HG03378 (cell line): ENCODE measurements around the gene SLC30A10.
"Not testable (repeated sequence)": the region's sequence is repeated elsewhere in the genome, so short reads cannot be mapped to it uniquely, and the experiment has no call there.

Source experiments
- ATAC-seq: cut with Tn5 transposase; IDR thresholded peaks from one replicate; pipeline ENCODE4 v1.9.1; 2021; ENCODE audit warnings: mild to moderate bottlenecking, moderate library complexity; ENCODE audit not compliant: unreplicated experiment

The SLC30A10 gene

DNA sequence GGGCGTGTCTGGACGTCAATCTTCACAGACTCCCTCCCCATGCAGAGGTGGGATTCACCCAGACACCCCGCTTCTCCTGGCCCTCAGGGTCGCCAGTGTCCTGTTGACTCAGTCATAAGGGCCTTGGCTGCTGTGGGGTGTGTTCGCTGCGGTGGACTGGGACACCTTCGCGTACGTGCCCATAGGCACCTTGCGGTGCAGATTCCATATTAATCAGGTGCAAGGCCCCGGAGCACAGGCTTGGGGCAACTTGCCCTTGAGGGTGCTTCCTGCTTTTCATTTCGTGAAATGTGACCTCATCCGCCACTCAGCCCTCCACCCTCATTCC is 398 bp upstream of the SLC30A10 start:
- ATAC-seq = no peak

- ATAC-seq = no peak
Observed at GRCh38 chr1:219927298-219927955, 930 bp downstream of the SLC30A10 start.

DNA sequence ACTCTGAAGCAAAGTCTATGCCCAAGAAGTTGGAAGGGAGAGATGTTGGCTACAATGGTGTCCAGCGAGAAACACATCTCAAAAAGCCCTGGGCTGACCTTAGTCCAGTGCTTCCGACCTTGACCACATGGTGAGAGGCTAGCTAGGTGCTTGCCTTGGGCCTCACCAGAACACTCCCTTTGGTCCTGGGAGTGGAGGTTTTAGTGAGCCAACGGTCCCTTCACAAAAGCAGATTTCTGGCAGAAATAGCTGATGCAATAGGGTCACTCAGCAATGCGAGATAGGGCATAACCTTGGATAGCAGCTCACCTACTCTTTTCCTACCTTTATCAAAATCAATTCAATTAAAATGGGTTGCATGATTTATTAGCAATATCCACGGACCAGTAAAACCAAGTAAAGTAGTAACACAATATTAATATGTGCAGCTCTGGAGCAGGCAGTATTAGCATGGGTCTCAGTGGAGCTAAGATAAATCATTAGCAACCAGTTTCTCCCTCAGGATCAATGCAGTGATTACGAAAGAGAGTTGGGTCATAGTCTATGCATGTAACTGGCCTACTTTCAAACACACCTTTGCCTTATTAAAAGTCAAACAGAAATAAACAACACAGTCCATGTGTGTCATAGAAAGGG is 1.9 kb downstream of the SLC30A10 start:
- ATAC-seq = no peak

DNA sequence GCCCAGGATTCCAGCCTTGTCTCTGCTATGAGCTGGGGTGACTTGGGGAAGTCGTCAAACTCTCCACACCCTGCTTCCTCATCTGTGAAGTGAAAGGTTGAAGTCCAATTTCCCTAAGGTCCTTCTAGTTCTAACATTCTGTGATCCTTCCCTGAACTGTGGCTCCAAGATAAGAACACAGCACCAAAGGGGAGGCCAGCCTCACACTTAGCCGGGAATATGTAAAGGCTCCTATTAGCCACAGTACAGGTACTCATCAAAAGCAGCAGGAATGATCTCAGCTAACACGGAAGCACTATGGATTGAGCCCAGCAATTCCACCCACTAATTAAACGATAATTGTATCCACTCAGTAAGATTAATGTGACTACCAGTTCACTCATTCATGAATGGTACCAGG is 4.0 kb downstream of the SLC30A10 start:
- ATAC-seq = no peak

DNA sequence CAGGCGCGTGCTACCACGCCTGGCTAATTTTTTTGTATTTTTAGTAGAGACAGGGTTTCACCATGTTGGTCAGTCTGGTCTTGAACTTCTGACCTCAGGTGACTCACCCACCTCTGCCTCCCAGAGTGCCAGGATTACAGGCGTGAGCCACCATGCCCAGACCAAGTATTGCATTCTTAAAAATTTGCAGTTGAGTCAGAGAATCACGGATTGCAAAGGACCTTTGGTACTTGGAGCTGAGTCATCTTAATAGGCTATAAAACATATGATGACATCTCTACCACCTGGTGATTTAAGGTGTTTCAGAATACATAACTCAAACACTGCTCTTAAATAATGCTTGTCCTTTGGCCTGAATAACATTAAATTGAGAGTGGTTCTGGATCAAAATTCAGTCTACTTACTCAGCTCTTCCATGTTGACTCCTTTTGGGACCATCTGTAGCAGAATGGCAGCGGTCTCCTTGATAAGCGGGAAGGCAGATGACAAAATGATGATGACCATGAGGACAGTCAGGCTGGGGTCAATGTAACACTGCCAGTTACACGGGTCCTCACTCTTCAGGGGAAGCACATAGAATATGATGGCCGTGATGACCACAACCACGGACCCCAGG is 10.4 kb downstream of the SLC30A10 start:
- no peak for ATAC-seq

- no peak for ATAC-seq
Observed at GRCh38 chr1:219917281-219917680, 11.1 kb downstream of the SLC30A10 start.

GRCh38 chr1:219916257-219916656 is 12.1 kb downstream of the SLC30A10 start:
- ATAC-seq = no peak

- ATAC-seq = no peak
Observed at GRCh38 chr1:219913005-219913770, 15.2 kb downstream of the SLC30A10 start.

- ATAC-seq = no peak
Observed at GRCh38 chr1:219910716-219911115, 17.6 kb downstream of the SLC30A10 start.

GRCh38 chr1:219909476-219909875 is 18.9 kb downstream of the SLC30A10 start:
- ATAC-seq = no peak

DNA sequence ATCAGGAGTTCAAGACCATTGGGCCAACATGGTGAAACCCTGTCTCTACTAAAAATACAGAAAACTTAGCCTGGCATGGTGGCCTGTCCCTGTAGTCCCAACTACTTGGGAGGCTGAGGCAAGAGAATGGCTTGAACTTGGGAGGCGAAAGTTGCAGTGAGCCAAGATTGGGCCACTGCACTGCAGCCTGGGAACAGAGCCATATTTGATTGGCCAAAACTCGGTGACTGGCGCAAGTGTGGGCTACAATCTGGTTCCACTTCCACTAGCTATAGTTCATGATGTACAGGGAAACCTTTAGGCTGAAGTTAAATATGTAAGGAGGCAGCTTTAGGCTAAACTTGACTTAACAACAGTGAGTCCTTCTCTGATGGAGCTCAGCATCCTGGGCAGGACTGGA is 20.2 kb downstream of the SLC30A10 start:
- ATAC-seq = no peak

GRCh38 chr1:219907772-219908070 is 20.6 kb downstream of the SLC30A10 start:
- ATAC-seq = no peak

GRCh38 chr1:219906924-219907771 is 21.2 kb downstream of the SLC30A10 start:
- ATAC-seq = no peak

DNA sequence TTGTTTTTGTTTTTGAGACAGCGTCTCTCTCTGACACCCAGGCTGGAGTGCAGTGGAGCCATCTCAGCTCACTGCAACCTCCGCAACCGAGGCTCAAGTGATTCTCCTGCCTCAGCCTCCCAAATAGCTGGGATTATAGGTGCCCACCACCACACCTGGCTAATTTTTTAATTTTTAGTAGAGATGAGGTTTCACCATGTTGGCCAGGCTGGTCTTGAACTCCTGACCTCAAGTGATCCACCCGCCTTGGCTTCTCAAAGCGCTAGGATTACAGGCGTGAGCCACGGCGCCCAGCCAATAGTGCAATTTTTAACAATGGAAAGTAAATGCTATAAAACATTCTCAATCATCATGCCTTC is 21.8 kb downstream of the SLC30A10 start:
- ATAC-seq = not testable (repeated sequence)

DNA sequence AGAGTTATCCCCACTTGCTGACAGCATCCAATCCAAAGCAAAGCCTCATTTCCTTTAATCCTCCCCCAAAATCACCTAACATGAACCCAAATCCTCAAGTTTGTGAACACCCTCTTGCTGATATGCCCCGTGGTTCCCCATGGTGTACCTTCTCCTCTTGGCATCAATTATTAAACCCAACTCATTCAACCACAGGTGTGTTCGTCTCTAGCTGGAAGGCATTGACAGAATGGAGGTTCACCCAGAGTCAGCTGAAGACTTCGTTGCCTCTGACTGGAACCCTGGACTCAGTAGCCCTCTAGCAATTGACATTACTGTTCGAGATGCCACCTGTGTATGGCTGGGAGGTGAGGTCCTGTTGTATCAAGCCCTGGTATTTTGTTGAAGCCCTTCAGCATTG is 22.8 kb downstream of the SLC30A10 start:
- no peak for ATAC-seq

GRCh38 chr1:219904934-219905333 is 23.4 kb downstream of the SLC30A10 start:
- ATAC-seq = no peak

- ATAC-seq = no peak
Observed at GRCh38 chr1:219903353-219903871, 24.9 kb downstream of the SLC30A10 start.

DNA sequence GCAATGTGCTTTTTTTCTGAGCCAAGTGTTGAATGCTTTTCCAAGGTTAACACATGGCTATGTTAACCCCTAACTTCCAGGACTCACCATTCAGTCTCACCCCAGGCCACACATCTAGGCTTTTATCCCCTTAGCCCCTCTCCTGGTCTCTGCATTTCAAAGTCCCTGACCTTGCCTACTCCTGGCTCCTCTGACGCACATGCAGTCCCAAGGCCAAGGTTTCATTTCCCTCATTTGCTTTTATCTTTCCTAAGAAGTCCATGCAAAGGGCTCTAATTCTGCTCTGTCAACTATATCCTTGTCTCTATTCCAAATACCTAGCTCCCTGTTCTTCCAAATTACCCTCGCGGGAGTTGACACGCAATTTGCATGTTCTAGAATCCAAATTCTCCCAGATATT is 25.4 kb downstream of the SLC30A10 start:
- no peak for ATAC-seq

DNA sequence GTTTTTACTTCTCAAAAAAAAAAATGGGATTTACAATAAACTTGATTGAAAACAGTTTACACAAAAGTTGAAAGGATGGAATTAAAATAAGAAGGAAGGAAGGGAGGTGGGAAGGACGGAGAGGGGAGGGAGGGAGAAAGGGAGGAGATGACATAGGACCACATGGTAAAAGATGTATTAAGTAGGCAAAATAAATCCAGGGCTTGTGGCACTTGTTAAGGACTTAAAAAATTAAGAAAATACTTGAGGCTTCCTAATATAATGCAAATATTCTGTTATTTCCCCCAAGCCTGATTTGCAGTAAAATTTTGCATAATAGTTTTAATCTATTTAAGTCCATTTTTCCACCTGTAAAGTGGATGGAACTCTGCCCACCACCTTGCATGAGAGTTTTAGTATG is 27.5 kb downstream of the SLC30A10 start:
- ATAC-seq = no peak

- ATAC-seq = no peak
Observed at GRCh38 chr1:219900201-219900600, 28.2 kb downstream of the SLC30A10 start.

DNA sequence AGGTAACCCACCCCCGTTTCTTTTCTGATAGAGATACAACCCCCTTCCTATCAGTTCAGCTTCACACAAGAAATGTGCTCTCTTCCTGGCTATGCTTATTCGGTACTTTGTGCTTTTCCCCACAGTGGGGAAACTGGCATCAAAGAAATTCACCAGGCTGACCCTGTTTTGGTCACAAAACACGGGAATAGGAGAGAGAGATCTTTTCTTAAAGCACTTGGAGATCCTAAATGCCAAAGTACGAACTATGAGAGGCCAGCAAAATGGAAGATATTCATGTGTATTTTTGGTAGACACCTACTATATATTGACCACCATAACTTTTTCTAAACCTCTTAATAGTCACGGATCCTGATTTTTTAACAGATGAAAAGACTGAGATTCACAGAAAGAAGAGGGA is 30.0 kb downstream of the SLC30A10 start:
- ATAC-seq = no peak
